HG03520 (cell line): Measurements from ENCODE around the gene REXO1.
"Not testable (repeated sequence)": the region's sequence is repeated elsewhere in the genome, so short reads cannot be mapped to it uniquely, and the experiment has no call there.

ENCODE experiments used
- ATAC-seq: cut with Tn5 transposase; IDR thresholded peaks from one replicate; pipeline ENCODE4 v1.9.1; 2021; ENCODE audit warnings: mild to moderate bottlenecking, moderate library complexity; ENCODE audit not compliant: unreplicated experiment

REXO1 gene

DNA sequence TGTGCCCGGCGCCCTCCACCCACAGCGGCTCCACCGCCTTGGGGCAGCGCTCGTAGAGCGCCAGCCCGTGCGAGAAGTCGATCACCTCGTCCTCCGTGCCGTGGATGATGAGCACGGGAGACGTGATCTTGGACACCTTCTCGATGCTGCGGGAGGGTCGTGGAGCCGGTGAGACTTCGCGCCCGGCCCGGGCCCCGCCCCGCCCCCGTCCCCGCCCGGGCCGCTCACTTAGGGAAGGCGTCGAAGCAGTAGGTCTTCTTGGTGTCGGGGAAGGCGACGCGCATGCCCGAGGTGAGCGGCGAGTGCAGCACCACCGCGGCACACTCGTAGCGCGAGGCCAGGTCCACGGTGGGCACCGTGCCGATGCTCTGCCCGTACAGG is 29.0 kb upstream of the REXO1 start:
- not testable (repeated sequence) for ATAC-seq

DNA sequence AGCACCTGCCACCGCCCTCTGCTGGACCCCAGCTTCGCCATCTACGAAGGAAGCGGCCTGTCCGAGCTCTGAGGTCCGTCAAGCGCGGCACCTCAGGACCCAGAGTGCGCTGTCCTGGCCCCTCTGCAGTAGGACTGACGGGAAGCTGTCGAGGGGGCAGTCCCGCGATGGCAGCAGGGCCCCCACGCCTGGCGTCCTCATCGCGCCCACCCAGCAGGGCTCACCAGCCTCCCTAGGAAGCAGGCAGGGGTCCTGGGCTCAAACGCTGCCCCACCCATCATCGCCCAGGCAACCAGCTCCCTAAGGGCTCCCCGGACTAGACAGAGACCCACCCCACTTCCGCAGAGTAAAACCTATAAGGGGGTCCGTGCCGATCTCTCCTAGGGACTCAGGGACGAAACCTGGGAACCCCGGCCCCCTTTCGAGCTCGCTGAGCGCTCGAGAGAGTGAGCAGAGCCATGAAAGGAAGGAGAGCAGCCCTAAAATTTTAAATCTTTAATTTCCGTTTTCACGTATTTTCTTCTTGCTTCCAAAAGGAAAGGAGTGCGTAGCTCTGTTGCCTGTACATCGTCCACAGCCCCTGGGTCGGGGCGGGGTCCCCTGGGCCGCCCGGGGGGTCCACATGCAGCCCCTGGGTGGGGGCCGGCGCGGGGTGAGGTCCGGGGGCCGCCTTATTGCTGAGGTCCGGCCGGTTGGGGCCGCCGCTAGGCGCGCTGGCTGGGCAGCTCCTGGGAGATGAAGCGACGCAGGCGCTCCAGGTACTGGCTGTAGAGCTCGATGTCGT is 28.4 kb upstream of the REXO1 start:
- not testable (repeated sequence) for ATAC-seq

DNA sequence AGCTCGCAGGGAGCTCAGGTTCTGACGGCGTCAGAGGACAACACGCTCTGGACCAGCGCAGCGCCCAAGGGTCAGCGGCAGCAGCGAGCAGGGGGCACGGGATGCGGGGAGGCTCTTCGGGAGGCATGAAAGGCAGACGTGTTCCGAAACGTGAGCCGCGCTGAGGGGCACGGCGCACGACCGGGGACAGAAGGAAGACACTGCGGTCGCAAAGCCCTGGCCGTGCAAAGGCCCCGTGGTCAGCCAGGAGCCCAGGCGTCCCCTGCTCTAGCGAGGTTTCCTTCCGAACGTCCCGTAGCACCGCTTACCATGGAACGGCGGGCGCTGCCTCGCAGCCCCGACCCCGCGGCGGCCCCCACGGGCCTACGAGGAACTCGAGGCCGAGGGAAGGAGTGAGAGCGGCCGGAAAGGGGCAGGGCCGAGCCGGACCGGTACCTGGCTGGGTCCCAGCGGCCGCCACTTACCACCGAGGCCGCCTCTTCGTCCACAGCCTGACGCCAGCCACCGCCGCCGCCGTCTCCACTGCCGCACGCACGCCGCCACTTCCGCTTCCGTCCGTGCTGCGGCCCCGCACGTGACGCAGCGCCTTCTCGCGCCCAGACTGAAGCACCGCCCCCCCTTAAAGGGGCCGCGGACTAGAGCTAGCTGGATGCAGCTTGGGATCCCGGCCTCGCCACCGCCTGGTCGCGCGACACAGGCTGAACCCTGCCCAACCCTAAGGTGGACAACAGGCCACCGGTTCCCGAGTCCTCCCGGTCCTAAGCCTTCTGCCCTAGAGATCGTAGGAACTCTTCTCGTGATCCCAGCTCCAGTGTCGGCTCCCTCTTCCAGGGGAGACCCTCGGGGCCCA is 27.6 kb upstream of the REXO1 start:
- peak; percentile 80 for ATAC-seq

DNA sequence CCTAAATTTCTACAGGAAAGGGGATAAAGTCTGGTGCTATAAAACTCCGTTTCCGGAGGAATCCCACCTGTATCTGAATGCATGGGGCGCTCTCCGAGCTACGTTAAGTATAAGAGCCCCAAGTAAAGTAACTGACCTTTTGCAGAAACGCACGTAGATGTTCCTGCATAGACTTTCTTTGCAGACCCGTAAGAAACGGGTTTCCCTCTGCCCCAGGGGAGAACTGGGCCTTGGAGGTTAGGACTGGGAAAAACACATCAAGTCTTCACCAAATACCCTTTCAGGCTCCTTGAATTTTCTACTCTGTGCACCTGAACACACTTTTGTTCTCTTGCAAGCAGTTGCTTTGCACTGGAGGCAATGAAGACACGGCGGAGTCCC is 27.0 kb upstream of the REXO1 start:
- not testable (repeated sequence) for ATAC-seq

DNA sequence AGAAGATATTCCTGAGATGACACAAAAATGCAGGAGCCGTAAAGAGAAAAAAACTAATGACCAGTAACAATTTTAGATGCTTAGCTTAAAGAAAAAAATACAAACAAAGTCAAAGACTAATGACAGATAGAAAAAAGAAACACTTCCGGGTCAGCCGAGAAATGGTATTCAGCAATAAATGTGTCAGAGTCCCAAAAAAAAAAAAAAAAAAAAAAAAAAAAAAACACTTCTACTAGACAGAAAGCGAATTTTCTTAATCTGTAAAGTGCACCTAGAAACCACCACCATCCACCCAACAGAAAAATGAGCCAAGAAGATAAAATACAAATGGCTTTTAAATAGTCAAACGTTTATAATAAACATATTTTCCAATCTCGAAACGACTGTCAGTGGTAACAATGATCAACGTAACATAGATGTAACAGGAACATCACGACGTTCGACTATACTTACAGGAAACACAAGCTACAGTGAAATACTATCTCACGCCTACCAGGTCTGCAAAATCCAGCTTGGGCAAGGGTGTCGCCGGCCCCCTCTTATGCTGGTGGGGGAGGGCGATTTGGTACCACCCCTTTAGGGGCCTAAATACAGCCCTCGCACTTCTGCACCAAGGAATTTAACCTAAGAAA is 26.4 kb upstream of the REXO1 start:
- no peak for ATAC-seq

DNA sequence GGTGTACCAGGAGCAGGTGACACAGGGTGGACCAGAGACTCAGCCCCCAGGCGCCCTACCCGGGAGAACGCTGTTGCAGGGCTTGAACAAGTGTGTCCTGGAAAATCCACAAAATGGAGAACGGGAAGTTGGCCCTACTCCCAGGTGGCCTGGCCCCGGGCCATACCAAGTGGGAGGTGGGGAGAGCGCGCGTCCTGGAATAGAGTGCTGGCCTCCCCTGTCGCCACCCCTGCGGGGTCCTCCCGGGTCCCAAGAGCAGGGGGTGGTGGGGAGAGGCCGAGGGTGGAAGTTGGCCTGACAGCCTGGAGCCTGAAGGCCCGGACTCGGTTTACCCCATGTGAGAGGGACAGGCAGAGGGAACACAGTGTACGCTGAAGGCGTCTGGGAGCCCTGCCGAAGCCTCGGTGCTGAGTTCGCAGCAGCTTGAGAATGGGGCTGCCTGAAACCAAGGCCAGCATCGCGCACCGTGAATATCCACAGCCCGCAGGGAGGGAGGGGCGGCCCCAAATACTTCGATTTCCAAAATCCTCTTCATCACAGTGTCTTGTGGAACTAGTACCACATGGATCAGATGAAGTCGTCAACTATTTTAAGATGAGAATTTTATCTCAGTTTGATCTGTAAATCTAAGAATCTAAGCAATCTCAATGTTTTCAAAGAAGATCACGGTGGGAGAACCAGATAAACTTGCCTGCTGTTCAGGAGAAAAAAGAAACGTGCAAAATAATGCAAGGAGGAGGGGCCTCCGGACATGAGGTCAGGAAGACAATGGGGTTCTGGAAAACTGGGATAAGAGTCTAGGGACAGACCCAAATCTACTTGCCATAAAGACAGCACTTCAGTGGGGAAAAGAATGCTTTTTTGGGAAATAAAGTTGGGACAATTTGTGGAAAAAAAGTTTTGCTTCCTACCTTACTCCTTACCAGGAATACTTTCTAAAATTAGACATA is 25.5 kb upstream of the REXO1 start:
- ATAC-seq, result no peak

DNA sequence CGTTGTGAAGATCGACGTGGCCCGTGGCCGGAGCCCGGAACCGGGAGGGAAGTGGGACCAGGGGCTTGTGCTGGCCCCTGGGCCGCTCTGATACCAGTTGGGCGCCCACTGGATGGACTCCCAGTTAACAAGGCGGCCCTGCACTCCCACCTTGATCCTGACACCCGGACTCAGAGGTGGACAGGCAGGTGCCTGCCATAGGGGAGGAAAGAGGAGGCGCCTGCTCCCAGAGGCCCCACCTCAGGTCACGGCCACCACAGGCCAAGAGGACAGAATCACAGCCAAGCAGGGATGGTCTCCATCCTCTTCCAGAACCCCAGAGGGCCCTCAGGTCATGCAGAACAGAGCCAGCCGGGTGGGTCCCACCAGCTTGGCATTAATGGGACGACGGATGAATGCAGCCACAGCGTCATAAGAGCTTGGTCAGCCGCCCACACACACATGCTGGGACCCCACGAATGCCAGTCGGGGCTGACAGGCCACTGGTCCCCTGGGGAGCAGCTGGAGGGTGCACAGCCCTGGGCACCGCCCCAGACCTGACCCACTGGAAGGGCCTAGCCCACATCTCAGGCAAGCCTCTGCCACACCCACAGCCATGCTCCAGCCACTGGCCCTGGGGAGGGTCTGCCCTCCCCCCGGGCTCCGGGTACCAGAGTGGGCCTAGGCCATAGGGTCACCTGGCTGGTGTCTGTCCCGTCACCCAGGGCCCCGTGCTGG is 24.7 kb upstream of the REXO1 start:
- no peak for ATAC-seq

DNA sequence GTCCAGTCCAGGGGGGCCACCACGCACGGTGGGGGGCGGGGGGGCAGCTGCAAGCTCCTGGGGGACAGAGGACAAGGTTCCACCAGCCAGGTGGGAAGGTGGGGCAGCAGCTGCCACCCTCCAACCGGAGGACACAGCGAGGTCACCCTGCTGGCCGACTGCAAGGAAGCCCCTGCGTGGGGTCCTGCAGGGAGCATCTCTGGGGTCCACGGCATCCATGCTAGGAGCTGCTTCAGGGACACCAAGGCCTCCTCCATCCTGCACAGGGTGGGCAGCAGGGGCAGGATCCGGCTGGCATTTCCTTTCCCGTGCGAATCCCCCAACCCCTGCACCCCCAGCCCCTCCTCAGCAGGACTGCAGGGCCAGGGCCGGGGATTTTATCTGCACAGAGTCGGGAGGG is 23.3 kb upstream of the REXO1 start:
- ATAC-seq, result no peak

DNA sequence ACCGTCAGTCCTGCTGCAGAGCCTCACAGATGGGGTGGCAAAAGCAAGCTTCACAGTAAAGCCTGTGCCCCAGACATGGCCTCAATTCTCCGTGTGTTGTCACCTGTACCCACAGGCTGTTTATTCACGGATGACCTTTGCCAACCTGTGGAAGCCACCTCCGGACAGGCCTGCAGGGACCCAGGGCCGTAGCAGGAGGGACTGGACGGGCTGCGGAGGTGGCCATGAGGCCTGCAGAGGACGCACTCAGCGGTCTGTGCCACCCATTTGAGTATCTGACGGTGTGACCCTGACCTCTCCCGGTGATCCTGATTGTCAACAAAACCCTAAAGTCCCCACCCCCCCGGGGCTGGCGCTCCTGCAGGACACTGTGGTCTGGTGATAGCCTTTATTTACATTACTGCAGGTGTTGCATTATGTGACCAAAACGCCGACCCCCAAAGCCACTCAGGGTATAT is 22.9 kb upstream of the REXO1 start:
- ATAC-seq, result no peak

DNA sequence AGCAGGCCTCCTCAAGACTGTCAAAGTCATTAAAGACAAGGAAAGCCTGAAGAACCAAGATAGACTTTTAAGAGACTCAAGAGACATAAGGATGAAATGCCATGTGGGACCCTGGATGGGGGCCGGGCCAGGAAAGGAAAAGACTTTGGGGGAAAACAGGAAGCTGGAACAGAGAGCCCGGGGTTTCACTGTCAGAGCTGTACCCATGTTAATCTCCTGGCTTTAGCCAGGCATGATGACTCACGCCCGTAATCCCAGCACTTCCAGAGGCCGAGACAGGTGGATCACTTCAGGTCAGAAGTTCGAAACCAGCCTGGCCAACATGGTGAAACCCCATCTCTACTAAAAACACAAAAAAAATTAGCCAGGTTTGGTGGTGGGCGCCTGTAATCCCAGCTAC is 20.7 kb upstream of the REXO1 start:
- no peak for ATAC-seq

DNA sequence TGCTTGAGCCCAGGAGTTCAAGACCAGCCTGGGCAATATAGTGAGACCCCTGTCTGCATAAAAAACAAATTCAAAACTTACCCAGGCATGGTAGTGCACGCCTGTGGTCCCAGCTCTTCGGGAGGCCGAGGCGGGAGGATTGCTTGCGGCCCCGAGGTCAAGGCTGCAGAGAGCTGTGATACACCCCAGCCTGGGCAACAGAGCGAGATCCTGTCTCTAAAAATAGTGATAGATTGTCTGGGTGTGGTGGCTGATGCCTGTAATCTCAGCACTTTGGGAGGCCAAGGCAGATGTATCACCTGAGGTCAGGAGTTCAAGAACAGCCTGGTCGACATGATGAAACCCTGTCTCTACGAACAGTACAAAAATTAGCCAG is 19.1 kb upstream of the REXO1 start:
- ATAC-seq, result no peak

DNA sequence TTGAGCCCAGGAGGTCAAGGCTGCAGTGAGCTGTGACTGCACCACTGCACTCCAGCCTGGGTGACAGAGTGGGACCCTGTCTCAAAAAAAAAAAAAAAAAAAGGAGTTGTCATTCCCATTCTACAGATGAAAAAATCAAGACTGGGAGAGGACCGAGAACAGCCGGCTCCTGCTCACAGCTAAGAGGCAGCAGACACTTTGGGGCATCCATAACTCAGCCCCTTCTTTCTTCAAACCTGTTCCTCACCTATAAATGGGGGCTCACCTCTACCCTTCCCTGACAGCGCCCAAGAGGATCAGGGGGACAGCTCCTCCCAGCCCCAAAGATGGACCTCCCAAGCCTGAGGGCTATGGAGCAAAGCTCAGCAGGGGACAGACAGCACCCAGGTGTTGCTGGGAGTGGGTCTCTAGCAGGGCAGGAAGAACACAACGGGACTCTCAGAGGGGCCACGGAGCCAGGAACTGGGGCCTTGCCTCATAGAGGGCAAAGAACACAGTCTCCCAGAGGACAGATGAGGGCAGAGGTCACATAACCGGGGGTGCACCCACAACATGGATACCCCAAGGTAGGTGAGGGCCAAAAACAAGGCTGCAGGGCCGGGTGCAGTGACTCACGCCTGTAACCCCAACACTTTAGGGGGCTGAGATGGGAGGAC is 18.5 kb upstream of the REXO1 start:
- ATAC-seq, result no peak

DNA sequence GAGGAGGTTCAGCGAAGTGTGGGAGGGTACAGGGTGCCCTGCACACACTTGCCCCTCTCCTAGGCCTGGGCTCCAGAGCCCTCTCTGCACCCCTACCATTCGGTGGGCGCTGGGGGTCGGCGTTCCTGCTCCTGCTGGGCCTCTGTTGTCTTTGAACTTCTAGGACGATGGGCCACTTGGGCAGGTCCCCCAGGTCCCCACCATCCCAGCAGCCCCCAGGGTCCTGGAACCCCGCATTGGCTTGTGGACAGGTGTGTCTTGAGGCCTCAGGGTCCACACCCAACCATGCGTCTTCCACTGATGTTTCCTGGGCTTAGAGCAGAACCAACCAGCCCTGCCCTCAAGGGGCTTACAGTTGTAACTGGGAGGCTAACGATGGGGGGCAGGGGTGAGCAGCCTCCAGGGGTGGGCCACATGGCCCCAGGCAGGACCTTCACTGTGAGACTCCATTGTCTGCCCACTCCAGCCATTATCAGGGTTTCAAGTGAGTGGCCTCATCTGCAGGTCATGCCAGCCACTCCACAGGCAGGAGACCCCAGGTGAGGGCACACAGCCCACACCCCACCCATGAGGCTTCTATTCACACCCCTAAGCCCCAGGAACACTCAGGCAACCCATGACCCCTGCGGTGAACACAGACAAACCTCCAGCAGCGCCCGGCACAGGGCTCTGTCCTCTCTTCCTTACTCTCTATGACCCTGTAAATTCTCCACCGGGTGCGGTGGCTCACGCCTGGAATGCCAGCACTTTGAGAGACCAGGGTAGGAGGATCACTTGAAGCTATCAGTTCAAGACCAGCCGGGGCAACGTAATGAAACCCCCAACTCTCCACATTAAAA is 17.1 kb upstream of the REXO1 start:
- no peak for ATAC-seq

DNA sequence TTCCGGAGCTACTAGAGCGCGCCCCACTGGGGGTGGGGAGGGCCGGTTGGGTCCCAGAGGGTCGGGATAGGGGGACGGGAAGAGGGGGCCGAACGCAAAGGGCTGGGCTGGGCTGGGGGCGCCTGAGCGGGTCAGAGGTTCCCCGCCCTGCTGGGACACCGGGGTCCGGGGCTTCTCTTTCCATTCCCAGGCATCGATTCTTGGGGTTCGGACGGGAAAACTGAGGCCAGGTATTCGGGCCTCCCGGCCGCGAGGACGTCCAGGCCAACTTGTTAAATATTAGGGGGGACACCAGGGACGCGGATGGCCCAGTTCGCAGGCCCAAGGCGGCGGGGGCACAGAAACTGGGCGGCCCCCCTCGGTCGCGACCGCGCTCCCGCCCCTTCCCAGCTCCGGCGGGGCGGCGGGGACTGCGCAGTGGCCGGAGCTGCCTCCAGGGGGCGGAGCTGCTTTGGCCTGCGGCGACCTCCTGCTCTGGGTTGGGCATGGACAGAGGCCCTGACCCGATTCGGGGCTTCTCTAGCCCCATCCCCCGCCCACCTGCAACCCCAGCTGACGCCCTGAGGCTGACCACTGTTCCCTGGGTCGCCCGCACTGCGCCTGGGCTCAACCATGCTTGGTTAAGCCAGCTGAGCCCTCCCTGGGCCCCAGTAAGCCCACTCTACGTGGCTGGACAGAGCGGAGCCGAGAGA is 16.3 kb upstream of the REXO1 start:
- peak; percentile 24 for ATAC-seq

DNA sequence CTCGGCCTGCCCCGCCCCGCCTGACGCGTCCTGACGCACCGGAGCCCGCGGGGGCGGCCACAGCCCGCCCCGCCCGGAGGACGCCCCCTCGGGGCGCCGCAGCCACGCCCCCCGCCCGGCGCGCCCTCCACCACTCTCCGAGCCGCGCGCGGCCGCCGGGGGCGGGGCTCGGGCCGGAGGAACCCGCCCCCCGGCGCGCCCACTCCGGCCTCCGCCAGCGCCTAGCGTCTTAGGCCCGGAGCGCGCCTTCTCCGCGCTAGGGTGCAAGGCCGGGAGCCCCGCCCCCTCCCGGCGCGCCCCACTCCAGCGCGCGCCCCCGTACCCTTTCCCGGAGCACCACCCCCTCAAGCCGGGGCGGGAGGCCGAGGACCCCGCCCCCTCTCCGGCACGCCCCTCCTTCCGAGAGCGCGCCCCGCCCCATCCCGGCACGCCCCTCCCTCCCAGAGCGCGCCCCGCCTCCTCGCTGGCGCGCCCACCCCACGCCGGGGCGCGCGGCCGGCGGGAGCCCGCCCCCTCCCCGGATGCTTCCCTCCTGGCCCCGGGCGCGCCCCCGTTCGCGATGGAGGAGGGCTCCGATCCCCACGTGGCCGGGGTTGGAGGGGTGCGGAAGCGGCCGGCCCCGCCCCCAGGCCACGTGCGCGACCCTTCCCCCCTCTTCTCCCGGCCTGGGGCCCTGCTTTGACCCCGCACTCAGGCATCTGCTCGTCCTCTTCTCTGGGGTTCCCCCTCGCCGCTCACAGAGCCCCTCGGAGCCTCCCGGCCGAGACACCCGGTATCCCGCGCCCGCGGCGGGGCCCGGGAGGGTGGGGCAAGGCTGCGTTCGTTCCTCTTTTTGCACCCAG is 15.6 kb upstream of the REXO1 start:
- peak; percentile 55 for ATAC-seq

DNA sequence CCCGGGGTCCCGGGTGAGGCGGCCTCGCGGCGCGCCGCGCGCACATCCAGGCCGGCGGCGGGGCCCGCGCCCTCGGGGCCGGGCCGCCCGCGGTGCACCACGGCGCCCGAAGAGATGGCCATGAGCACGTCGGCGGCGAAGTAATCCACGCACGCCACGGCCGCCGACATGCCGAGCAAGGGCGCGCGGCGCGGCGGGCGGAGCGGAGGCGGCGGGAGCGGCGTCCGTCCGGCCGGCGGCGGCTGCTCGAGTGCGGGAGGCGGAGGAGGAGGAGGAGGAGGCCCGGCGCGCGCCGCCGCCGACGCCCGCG is 15.0 kb upstream of the REXO1 start, which contains the start of gene KLF16:
Gene KLF16, minus strand, starts transcription at position 252 of the 310 bp plus-strand sequence. Its CDS starts 82 bp downstream, at position 170.
- no peak for ATAC-seq
